Activated CD8-positive, alpha-beta memory T cell treated with anti-CD3 and anti-CD28 coated beads for 4 hours (primary cell): ENCODE measurements around the gene MLIP.
"Not testable (repeated sequence)": the region's sequence is repeated elsewhere in the genome, so short reads cannot be mapped to it uniquely, and the experiment has no call there.

ENCODE experiments used
- DNase-seq, 2 donors: peaks; one replicate each; pipeline ENCODE4 v3.0.0-alpha.2; 2020; ENCODE audit warnings: low read depth in 2 of 2

Gene MLIP

DNA sequence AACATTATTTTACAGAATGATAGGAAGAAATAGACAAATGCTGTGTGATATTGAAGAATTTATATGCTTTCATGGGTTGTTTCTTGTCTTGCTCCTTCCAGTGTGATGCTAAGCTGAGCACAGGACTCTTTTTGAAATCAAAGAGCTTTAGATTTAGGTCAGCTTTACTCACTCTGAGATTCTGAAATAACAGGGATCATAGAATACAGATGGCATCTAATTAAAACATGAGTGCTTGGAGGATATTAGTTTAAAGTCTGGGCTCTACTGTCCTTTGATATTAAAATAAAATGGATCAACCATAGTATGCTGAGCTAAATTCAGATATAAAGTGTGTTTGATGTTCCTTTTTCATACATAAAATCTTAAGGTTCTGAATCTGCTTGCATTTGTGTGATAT is 29.6 kb downstream of the MLIP start:
- DNase-seq, result no peak

DNA sequence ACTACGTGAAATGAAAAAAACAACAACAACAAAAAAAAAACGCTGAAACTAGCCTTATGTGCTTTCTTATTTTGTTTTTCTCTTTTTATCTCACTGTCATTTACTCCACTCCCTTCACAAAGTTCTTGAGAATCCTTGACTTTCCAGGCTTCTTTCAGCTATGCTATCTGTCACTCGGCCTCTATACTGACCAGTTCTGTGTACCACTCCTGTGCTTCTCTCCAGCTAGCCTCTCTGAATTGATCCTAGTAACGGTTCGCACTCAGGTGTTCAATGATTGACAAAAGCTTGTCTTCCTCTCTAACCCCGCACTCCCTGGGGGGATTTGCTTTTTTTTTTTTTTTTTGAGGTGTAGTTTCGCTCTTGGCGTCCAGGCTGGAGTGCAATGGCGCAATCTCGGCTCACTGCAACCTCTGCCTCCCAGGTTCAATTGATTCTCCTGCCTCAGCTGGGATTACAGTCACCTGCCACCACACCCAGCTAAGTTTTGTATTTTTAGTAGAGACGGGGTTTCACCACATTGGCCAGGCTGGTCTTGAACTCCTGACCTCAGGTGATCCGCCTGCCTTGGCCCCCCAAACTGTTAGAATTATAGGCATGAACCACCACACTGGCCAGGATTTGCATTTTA is 31.8 kb downstream of the MLIP start:
- no peak for DNase-seq

DNA sequence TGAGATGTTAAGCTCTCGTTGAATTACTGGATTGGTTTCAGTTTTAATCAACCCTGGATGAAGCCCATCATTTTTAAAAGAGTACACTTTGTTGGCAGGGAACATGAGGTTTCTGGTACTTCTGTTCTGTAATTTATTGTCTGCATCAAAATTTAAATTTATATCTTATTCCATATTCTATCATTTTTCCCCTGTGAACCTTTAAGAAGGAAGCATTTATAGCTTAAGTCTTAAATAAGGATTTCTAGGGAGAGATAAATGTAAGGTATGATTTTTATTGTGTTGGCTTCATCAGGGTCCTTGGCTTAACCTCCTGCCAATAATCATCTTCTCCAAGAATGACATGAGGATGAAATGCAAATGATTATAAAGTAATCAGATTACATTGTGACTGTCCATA is 40.6 kb downstream of the MLIP start:
- no peak for DNase-seq

DNA sequence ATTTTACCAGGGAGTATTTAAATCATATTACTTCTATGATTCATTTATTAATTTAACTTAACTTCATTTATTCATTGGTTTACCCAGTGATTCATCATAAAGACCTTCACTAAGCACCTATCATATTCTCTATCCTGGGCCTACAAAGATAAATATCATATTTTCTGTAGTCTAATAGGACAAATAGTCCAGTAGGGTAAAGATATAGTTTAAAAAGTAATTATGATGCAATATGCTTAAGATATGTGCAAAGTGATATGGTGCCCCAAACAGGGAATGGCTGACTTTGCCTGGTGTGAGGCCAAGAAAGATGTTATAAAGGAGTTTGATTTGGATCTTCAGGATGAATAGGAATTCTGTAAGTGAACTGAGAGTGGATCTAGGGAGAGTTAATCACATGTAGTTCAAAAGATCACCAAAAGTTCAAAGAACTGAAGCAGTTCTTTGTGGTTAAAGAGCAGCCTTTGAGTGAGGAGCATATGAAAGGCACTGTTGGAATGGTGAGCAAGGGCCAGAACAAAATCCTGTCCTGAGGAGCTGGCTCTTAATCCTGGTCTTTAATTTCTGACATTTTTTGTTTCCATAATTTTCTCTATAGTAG is 45.5 kb downstream of the MLIP start:
- no peak for DNase-seq

DNA sequence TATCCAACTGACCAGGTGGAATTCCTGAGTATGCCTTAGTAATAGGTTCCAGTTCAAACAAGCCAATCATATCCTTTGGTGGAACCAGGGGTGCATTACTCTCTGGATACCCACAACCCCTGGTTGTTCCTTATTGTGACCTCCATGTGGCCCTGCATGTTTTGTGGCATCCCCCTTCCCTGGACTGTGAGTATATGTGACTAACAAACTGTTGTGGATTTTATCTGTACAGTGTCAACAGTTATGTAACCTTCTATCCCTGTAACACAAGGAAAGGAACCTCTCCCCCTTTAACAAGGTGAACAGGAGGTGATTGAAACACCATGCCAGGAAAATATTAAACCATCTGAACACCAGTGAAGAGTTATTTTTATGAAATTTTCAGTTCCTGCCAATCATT is 46.2 kb downstream of the MLIP start:
- DNase-seq, result no peak

DNA sequence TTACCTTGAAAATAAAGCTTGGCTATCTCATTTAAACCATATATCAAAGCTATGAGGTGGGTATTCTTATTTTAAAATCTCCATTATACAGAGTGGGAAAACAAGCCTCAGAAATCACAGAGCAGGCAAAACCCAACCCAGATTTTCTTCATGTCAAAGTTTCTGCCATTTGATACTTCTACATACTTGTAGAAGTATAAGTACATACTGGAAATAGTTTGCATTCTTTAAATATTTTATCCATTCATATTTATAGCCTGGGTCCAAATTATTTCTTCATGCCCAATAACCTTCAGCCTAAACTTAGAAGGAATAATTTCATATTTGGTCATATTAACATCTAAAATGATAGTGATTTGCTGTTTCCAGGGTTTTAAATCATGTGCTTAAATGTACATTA is 61.8 kb downstream of the MLIP start:
- no peak for DNase-seq

DNA sequence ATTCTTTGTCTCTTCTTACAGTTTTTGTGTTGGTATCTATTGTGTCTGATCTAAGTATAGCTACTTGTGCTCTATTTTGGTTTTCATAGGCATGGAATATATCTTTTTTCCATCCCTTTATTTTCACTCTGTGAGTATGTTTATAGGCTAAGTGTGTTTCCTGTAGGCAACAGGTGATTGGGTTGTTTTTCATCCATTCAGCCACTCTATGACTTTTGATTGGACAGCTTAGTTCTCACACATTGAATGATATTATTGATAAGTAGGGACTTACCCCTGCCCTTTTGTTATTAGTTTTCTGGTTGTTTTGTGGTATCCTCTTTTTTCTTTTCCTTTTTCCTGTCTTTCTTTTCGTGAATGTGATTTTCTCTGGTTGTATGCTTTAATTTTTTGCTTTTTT is 67.9 kb downstream of the MLIP start:
- no peak for DNase-seq

DNA sequence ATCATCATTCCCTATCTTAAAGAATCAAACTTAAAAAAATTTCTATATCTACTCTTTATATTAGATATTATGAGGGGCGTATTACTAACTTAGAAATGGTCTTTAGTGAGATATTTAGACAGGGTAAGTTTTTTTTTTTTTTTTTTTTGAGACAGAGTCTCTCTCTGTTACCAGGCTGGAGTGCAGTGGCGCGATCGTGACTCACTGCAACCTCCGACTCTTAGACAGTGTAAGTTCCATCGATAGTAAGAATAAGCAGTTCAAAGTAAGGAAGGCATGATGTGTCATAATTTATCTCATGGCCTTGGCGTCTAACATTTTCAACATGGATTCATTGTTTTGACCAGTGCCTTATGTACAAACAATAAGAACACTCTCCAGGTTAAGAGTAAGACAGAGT is 72.4 kb downstream of the MLIP start:
- no peak for DNase-seq

DNA sequence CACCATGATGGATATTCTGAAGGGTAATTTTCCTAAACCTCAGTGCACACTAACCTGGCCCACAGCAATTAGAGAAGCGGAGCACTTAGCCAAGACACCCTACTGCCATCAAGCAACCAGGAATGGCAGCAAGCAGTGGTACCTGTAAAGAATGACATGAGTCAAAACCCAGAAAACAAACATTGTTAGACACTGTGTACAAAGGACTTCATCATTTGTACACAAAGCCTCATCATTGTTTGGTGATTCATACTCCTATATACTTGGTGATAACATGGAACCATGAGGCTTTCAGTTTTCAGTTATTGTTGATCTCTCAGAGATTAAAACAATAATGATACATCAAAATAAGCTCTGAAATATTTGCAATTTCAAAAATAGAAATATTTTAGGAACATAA is 74.6 kb downstream of the MLIP start:
- DNase-seq, result no peak

DNA sequence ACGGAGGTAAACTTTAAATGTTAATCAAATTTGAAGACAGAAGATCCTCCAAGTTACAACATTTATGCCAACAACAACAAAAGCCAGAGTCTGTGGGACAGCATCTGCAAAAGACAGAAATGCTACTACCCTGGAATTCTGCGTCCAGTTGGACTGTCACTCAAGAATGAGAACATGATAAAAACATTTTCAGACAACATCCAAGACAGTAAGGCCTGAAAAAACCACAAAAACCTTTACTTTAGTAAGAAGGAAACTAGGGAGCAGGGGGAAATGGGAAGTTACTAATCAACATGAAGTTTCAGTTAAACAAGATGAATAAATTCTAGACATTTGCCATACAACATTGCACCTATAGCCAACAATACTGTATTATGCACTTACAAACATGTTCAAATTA is 77.6 kb downstream of the MLIP start:
- DNase-seq, result no peak

DNA sequence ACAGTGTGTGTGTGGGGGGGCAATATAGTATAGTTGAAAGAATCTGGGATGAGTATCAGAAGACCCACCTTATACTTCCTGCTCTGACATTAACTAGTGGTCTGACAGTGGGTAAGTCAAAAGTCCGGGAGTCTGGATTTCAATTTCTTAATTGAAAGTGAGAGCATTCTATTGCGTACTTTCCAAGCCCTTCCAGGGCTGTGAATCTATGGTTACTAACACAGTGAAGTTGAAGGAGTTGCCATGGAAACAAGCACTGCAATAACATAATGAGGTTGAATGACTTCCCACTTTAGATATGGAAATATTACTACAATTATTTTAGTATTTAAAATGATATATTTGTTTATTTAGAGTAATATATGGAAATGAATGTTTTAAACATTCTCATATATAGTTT is 80.2 kb downstream of the MLIP start:
- DNase-seq, result no peak

DNA sequence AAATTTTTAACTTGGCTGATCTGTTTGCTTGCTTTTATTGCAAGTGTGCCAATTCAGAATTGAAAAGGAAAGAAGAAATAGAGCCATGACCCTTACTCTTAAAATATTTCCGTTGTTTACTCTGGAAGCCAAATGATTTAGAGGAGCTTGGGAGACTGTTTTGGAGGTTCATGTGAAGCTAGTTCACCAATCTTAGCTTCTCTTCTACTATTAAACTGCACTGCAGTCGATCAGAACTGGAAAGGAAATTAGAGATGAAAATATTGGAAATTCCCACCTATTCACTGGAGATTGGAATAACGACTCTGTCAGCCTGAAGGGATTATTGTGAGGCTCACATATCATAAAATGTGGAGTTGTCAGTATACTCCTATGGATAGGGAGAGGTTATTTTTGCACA is 81.8 kb downstream of the MLIP start:
- no peak for DNase-seq

DNA sequence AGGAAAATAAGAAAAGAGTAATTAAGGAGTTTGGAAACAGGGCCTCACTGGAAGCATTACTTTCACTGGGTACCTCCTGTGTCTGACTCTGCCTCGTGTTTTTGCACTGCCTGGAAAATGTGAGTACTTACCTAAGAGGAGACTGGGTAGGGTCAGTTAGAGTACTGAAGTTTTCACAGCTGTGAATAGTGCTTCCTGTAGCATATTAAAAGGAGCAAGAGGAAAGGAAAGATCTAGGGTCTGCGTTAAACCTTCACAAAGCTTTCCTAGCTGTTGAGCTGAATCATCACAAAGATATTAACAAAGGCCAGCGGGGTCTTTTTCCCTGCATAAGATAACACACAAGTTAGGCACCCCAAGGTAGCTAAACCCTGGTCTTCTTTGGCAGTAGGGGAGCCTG is 82.3 kb downstream of the MLIP start:
- no peak for DNase-seq

DNA sequence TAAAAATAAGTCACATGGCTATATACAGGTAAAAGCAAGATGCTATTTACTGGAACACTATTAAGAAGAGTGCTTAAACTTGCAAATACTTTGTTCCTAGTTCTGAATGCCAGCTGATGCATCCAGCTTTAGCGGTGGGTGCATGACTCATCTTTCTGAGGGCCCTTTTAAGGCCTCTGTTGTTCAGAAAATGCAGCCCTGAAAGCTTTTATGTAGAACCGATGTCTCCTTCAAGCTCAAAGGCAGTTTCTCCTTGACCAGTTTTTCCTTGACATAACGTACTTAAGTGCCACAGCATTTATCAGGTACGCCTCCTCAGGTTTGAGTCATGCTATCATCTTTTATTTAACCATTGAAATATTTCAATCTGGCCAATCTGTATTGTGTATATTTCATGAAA is 82.8 kb downstream of the MLIP start:
- DNase-seq, result no peak

DNA sequence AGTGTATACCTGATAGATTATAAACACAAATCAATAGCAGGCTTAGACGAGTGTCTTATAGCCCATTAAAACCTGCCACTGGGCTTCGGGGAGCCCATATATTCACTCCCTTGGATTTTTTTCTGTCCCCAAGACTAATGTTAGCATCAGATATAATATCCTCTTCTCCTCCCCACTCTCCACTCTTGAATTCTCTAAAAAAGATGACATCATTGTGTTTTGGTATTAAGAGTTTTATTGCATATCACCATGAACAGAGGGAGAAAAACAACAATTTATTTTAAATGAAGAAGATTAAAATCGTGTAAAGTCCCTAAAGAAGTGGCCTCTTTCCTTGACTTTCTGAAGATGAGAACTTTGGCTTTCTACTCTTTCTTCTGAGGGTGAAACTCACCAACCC is 84.4 kb downstream of the MLIP start:
- DNase-seq, result no peak

DNA sequence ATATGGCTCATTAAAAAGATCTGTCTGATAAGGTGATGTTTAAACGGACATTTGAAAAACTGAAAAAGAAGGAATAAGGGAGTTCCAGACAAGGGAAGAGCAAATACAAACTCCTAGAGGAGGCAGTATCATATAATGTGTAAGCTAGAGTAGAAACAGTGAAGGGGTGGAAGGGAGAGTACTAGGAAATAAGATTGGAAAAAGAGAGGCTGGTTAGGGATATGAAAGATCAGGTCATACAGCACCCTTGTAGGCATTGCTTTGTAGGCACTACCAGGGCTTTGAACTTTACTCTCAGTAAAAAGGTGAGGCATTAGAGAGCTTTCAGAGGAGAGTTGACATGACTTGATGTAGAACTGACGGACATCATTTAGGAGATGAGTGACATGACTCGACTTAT is 85.7 kb downstream of the MLIP start:
- no peak for DNase-seq

DNA sequence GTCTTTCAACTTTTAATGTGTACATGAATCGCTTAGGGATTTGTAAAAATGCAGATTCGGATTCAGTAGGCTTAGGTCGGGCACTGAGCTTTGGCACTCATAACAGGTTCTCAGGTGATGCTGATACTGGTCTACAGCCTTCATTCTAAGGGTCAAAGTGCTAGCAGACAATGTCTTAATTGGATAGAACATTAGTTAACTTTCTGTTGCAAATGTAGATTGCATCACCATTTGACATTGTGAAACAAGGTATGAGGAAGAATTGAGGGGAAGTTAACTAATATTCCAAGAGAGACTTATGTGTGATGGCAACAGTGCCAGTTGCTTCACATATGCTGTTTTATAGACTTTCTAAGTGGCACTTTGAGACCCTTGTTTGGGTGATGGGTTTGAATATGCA is 86.9 kb downstream of the MLIP start:
- no peak for DNase-seq

DNA sequence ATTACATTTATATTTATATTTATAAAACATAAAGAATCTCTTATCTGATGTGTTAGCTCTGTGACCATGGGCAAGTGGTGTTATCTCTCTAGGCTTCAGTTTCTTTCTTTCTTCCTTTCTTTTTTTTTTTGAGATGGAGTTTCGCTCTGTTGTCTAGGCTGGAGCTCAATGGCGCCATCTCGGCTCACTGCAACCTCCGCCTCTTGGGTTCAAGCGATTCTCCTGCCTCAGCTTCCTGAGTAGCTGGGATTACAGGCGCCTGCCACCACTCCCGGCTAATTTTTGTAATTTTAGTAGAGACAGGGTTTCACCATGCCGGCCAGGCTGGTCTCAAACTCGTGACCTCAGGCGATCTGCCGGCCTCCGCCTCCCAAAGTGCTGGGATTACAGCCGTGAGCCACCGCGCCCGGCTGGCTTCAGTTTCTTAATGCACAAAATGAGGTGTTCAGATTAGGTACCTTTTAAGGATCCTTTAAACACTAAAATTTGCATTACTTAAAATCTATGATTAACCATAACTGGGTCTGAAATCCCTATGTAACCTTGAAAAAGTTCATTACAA is 92.3 kb downstream of the MLIP start:
- DNase-seq, result not testable (repeated sequence)

DNA sequence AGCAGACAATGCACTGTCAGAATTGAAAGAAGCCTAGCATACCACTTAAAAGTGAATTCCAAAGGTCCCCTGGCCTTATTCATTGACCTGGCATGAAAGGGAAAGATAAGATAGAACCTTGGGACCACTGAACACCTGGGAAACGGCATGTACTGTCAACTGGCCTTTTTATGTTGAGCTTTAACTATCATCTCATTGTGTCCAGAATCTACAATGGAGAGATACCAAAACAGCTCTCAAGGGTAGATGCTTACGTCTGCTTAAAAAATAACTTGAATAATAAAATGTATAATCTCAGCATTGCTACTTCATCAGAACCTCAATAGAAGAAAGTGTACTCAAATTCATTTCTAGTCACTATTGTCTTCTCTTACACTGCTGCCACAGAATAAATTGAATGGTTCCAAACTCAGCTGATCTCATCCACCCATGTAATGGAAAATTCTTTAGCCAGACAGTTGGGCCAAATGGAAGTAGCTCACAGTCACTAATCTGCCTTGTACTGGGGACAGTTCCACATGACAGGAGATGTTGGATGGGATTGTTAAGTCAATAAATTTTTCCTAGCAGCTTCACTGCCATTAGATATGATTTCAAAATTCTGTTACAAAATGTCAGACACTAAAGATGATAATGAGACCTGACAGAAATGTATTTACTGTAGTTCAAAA is 93.8 kb downstream of the MLIP start:
- no peak for DNase-seq

DNA sequence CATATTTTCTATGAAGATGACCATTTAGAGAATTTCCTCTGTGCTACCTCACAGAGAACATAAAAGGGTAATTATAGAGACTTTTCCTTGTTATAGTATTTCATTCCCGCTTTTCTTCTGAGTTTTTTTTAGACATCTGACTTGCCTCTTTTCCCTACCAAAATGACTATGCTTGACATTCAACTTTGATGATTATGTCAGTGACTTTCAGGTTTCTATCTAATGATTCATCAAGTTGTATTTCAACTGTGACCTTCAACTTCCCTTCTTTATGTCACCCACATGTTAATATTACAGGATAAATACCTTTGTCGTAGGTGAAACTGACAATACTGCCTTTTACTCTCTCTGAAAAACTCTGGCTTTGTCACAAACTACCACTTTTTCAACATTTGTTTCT is 95.3 kb downstream of the MLIP start:
- no peak for DNase-seq

DNA sequence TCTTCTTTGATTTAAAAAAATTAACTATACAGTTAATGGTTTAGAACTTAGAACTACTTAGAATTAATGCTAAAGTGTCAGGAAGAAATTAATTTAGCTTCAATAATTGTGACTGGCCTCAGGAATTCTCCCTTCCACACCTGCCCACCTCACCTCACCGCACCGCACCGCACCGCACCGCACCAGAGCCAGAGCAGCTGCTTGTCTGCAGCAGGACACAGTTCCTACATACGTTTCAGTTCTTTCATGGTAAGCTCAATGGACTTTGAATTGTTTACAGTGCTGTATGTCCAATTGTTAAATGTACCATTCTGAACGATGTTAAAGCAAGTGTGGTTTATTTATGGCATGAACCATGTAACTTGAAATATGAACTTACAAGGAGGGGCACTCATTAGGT is 98.7 kb downstream of the MLIP start:
- not testable (repeated sequence) for DNase-seq

DNA sequence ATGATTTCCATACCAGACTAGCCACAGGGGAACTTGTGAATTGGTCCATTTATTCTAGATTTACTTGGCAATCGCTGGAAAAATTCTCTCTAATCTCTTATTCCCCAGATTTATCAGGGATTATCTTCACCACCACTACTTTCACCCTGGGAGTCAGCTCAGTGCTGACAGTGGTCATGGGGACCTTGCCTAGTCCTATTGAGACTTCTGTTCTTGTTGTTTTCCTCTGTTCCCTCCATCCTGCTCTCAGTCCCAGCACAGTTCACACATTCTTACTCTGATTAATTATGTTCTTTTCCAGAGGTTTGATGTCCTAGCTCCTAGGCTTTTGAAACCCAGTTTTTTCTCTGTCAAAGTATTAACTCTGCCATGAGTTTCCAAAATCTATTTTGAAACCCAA is 103.0 kb downstream of the MLIP start:
- no peak for DNase-seq

DNA sequence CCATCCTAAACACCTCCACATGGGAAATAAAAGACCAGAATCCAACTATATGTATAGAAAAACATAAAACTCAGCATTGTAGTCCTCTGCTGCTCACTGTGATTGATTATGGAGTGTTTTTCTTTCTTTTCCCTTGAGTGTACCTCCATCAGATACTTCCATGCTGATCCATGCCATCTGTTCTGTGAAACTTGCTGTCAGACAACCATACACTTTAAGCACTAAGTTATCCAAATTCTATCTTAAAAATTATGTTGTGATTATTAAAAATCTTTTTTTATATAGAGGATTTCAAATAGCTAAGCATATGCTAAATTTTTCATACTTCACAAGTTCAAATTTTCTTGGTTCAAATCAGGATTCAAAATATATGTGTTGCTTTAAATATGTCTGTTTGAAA is 105.1 kb downstream of the MLIP start:
- DNase-seq, result no peak
